HAP-1 (cell line): ENCODE measurements around the gene PPP4R1.

Source experiments
- DNase-seq, 2 experiments: peaks; one replicate each; pipeline ENCODE4 v3.0.0-alpha.2; 2016 to 2020; ENCODE audit warnings: low spot score in 2 of 2
- H3K27me3 ChIP-seq: fragments of 250-450 bp; sonication (Bioruptor Pico); 2 replicates; pipeline ENCODE4 v1.5.1; 2020; ENCODE audit warnings: low read depth, mild to moderate bottlenecking, moderate library complexity
- H3K36me3 ChIP-seq: fragments of 250-450 bp; sonication (Bioruptor Pico); replicated peaks from 2 replicates; pipeline ENCODE4 v1.5.1; 2020; ENCODE audit warnings: mild to moderate bottlenecking
- H3K4me1 ChIP-seq: fragments of 250-450 bp; sonication (Bioruptor Pico); 2 replicates; pipeline ENCODE4 v1.5.1; 2020; ENCODE audit warnings: mild to moderate bottlenecking
- H3K4me3 ChIP-seq: fragments of 250-450 bp; sonication (Bioruptor Pico); 2 replicates; pipeline ENCODE4 v1.5.1; 2020; ENCODE audit warnings: mild to moderate bottlenecking, moderate library complexity
- H3K9me3 ChIP-seq: fragments of 250-450 bp; sonication (Bioruptor Pico); 2 replicates; pipeline ENCODE4 v1.5.1; 2020; ENCODE audit warnings: mild to moderate bottlenecking, moderate library complexity
- in situ Hi-C: fragments of 300-500 bp; cut with MboI; formaldehyde crosslinking; loops from 3 replicates; pipeline ENCODE4 v1.14.3; 2020; ENCODE audit warnings: low sequenced_read_pairs, inconsistent platforms, mixed read lengths

The PPP4R1 gene

GRCh38 chr18:9542924-9543323, 71.4 kb downstream of the PPP4R1 start:
- no peak for DNase-seq
- H3K9me3 ChIP-seq: no peaks in the 10 kb centered on the region
- in situ Hi-C loops: no loop called here

GRCh38 chr18:9539938-9540337, 74.4 kb downstream of the PPP4R1 start:
- no peaks in the 10 kb centered on the region for H3K9me3 ChIP-seq
- peaks cover 11% of the 10 kb centered on the region; the same call in 1 of the 2 replicates for H3K36me3 ChIP-seq
- no peak overlapping the region for H3K4me3 ChIP-seq
- no peaks in the 10 kb centered on the region for H3K27me3 ChIP-seq
- in situ Hi-C loops: no loop called here
- no peak for DNase-seq
- H3K4me1 ChIP-seq: no peaks in the 10 kb centered on the region

More at GRCh38 chr18:9542924-9543323, 71.4 kb downstream of the PPP4R1 start:
- Histone ChIP-seq H3K36me3 (peaks cover 19% of the 10 kb centered on the region), H3K4me1 (no peaks in the 10 kb centered on the region), H3K4me3 (no peak overlapping the region), H3K27me3 (no peaks in the 10 kb centered on the region)

- Histone ChIP-seq H3K36me3 (peaks cover 16% of the 10 kb centered on the region), H3K27me3 (no peaks in the 10 kb centered on the region), H3K4me3 (no peak overlapping the region), H3K4me1 (no peaks in the 10 kb centered on the region), H3K9me3 (no peaks in the 10 kb centered on the region)
- DNase-seq: no peak
- in situ Hi-C loops: no loop called here
Measured at GRCh38 chr18:9539283-9539682, 75.1 kb downstream of the PPP4R1 start.

DNA sequence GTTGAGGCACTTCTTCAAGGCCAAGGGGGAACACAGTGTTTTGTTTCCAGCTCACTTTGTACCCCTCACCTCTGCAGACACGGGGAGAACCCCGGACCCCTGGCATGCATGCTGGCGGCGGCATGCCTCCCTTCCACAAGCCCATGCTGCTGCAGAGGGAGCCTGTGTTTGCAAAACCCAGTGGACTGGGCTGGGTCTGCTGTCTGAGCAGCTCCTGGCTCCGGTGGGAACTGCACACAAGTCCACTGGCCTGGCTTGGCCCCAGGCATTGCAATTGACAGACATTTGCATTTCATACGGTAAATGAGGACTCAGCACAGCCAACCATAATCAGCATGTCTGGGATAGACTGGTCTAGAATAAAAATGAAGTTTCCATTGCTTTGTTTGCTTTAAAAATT, 76.7 kb downstream of the PPP4R1 start:
- no peaks in the 10 kb centered on the region for H3K9me3 ChIP-seq
- in situ Hi-C loops: no loop called here
- DNase-seq: no peak
- H3K4me3 ChIP-seq: no peak overlapping the region
- no peaks in the 10 kb centered on the region for H3K27me3 ChIP-seq
- peaks cover 21% of the 10 kb centered on the region for H3K36me3 ChIP-seq
- H3K4me1 ChIP-seq: no peaks in the 10 kb centered on the region

- in situ Hi-C loops: no loop called here
- no peak for DNase-seq
- H3K9me3 ChIP-seq: no peaks in the 10 kb centered on the region
- no peaks in the 10 kb centered on the region for H3K27me3 ChIP-seq
- H3K36me3 ChIP-seq: peaks cover 21% of the 10 kb centered on the region
- no peak overlapping the region for H3K4me3 ChIP-seq
- H3K4me1 ChIP-seq: no peaks in the 10 kb centered on the region
Measured at GRCh38 chr18:9536354-9537152, 77.8 kb downstream of the PPP4R1 start.

- H3K4me1 ChIP-seq: no peaks in the 10 kb centered on the region
- H3K36me3 ChIP-seq: peaks cover 21% of the 10 kb centered on the region
Measured at GRCh38 chr18:9535430-9535991, 78.8 kb downstream of the PPP4R1 start.

DNA sequence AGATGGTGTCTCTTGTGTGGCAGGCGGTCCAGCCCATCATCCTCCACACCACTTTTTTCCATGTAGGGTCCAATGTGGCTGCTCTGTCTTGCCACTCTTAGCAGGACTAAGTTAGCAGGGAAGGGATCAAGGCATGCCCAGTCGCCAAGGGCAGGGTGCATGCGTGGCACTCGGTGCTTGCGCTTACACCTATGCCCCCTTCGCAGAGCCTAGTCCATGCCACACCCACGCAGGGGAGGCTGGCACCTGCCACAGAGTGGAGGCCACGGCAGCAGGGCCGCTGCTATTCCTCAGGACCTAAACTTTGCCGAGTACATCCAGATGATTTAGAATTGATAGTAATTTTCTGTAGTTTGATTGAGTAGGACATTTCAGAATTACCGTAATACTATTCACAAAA, 79.5 kb downstream of the PPP4R1 start:
- in situ Hi-C loops: no loop called here
- DNase-seq: no peak
- peaks cover 24% of the 10 kb centered on the region for H3K36me3 ChIP-seq
- H3K4me3 ChIP-seq: no peak overlapping the region
- no peaks in the 10 kb centered on the region for H3K9me3 ChIP-seq
- no peaks in the 10 kb centered on the region for H3K27me3 ChIP-seq
- H3K4me1 ChIP-seq: no peaks in the 10 kb centered on the region

More at GRCh38 chr18:9535430-9535991, 78.8 kb downstream of the PPP4R1 start:
- no peak overlapping the region for H3K4me3 ChIP-seq
- no peaks in the 10 kb centered on the region for H3K9me3 ChIP-seq
- H3K27me3 ChIP-seq: no peaks in the 10 kb centered on the region
- no peak for DNase-seq
- in situ Hi-C loops: no loop called here

DNA sequence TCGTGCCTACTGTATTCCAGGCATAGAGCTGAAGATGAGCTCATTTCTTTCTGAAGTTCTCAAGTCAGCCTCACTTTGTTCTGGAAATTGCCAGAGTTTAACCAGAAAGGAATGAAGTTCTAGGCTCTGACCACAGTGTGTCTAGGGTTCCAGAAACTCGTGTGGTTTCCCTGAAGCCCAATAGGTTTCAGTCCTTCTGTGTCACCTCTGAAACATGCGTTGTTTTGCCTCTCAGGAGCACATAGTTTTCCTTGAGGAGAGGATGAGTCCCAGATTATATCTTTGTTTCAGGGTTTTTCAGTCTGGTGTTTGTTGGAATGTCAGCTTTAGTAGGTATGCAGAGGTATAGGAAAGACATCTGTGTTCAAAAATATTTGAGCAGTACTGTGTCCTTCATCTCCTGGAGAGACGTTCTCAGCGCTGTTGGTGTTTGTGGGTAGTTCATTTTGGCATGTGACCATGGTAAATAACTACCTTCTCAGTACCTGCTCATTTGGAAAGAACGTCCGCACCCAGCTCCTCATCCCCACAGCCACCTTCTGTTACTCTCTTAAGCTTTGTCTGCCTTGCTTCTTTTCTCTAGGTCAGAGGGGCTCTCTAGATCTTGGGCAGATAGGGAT, 82.5 kb downstream of the PPP4R1 start:
- no peaks in the 10 kb centered on the region for H3K9me3 ChIP-seq
- H3K4me3 ChIP-seq: no peak overlapping the region
- DNase-seq: no peak
- in situ Hi-C loops: no loop called here
- no peaks in the 10 kb centered on the region for H3K4me1 ChIP-seq
- no peaks in the 10 kb centered on the region for H3K27me3 ChIP-seq
- H3K36me3 ChIP-seq: peaks cover 32% of the 10 kb centered on the region

DNA sequence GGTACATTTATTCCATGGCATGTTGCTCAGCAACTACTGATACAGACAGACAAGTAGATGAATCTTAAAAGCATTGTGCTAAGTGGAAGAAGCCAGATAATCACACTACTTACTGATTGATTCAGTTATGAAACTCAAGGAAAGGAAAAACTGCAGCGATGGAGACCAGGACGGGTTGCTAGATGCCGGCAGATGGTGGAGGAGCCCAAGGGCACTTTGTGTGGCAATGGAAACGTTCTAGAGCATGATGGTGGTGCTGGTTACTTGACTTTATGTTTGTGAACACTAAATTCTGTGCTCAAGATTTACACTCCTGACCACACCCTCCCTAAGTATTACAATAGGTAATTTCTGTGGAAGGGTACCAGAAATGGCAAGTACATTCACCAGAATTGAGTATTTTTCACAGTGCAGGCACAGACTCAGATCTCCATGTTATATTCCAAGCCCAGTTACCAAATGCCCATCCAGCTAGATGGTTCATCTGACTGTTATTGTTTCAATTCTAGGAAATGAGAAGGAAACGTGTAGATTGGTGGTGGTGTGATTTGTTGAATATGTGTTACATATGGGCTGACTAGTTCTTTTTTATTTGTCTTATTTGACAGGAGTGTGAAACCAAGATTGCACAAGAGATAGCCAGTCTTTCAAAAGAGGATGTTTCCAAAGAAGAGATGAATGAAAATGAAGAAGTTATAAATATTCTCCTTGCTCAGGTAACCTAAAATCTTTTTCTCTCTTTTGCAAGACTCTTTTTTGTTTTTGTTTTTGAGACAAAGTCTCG, 83.9 kb downstream of the PPP4R1 start:
- in situ Hi-C loops: no loop called here
- Histone ChIP-seq H3K9me3 (no peaks in the 10 kb centered on the region), H3K4me3 (no peak overlapping the region), H3K36me3 (peaks cover 26% of the 10 kb centered on the region), H3K4me1 (no peaks in the 10 kb centered on the region), H3K27me3 (no peaks in the 10 kb centered on the region)
- DNase-seq: no peak

DNA sequence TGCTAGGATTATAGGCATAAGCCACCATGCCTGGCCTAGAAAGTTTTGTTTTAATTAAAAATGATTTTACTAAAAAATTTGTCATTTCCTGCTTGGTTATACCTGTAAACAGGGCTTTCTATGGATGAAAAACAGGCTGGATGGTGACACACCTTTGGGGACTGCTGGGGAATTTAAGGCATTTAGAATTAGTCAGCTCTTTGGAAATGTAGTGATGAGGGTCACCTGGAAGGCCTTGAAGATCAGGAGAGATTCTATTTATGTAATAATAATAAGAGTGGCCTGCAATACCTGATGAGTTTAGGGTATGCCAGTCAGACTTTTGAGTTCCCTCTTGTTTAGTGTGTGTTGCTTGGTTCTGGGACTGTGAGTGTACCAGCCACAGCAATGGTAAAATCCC, 87.9 kb downstream of the PPP4R1 start:
- in situ Hi-C loops: no loop called here

GRCh38 chr18:9522952-9523351, 91.4 kb downstream of the PPP4R1 start:
- Histone ChIP-seq H3K36me3 (peaks cover 17% of the 10 kb centered on the region), H3K4me3 (no peak overlapping the region), H3K4me1 (no peaks in the 10 kb centered on the region), H3K27me3 (no peaks in the 10 kb centered on the region), H3K9me3 (no peaks in the 10 kb centered on the region)
- in situ Hi-C loops: loop anchor here (25.0 kb wide), 1 partner anchor 461 kb away; no protein-coding TSS in a partner anchor
- DNase-seq: no peak

More for the DNA sequence above, 87.9 kb downstream of the PPP4R1 start:
- H3K4me1 ChIP-seq: no peaks in the 10 kb centered on the region
- no peak overlapping the region for H3K4me3 ChIP-seq
- H3K36me3 ChIP-seq: peaks cover 19% of the 10 kb centered on the region
- H3K27me3 ChIP-seq: no peaks in the 10 kb centered on the region
- H3K9me3 ChIP-seq: no peaks in the 10 kb centered on the region
- no peak for DNase-seq

- DNase-seq: no peak
- Histone ChIP-seq H3K9me3 (no peaks in the 10 kb centered on the region), H3K36me3 (peaks cover 12% of the 10 kb centered on the region), H3K4me3 (no peak overlapping the region), H3K27me3 (no peaks in the 10 kb centered on the region), H3K4me1 (no peaks in the 10 kb centered on the region)
- in situ Hi-C loops: loop anchor here (25.0 kb wide), 1 partner anchor 459 kb away; no protein-coding TSS in a partner anchor
Measured at GRCh38 chr18:9521770-9522169, 92.6 kb downstream of the PPP4R1 start.

DNA sequence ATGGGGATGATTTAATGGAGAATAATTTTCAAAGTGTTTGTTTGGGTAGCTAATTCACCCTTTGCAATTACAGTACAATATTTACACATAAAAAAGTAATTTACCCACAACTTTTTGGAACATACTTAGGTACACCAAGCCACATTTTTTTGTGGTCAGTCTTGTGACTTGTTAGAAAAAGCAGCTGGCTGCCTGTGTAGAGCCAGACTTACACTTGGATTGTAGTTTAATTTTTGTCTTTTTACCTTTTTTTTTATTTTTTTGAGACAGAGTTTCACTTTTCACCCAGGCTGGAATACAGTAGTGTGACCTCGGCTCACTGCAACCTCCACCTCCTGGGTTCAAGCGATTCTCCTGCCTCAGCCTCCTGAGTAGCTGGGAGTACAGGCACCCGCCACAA, 93.7 kb downstream of the PPP4R1 start:
- in situ Hi-C loops: loop anchor here (25.0 kb wide), 1 partner anchor 458 kb away; no protein-coding TSS in a partner anchor
- Histone ChIP-seq H3K36me3 (peaks cover 13% of the 10 kb centered on the region), H3K27me3 (no peaks in the 10 kb centered on the region), H3K4me3 (no peak overlapping the region), H3K4me1 (no peaks in the 10 kb centered on the region), H3K9me3 (no peaks in the 10 kb centered on the region)
- DNase-seq: no peak
